Measurements from ENCODE around the gene FAM193A.

- TF ChIP-seq CTCF (IDR thresholded peaks at IDR 0.05) (no peak), POLR2AphosphoS5 (IDR thresholded peaks at IDR 0.05) (no peak)
Measured at GRCh38 chr4:2497324-2497723, 39.1 kb upstream of the FAM193A start.

All from transverse colon (tissue), 4 donors.